Neutrophil (primary cell): Measurements from ENCODE around the gene PRKN.

Experiments used
- H3K27ac ChIP-seq: fragments of 200-600 bp; sonication (generic); 2 replicates; pipeline ENCODE4 v1.5.1; 2016; ENCODE audit warnings: mild to moderate bottlenecking, moderate library complexity
- H3K27me3 ChIP-seq: fragments of 200-600 bp; sonication (generic); 2 replicates; pipeline ENCODE4 v1.6.0; 2016; ENCODE audit warnings: mild to moderate bottlenecking
- H3K36me3 ChIP-seq: fragments of 200-600 bp; sonication (generic); 2 replicates; pipeline ENCODE4 v1.5.1; 2017
- H3K4me1 ChIP-seq, 2 experiments: fragments of 200-600 bp in 1 of 2; sonication (generic) in 1 of 2; 1 replicate in 1 of 2; 2 replicates in 1 of 2; pipeline versions ENCODE4 v1.5.1 to v1.6.1; 2013 to 2016; ENCODE audit warnings: low read depth in 1 of 2, low read length in 1 of 2, mild to moderate bottlenecking in 1 of 2, moderate library complexity in 1 of 2; ENCODE audit not compliant: control insufficient read depth in 1 of 2, insufficient read depth in 1 of 2
- H3K4me3 ChIP-seq, 2 experiments: fragments of 200-600 bp in 1 of 2; sonication (generic) in 1 of 2; 1 replicate in 1 of 2; 2 replicates in 1 of 2; pipeline ENCODE4 v1.5.1; 2013 to 2016; ENCODE audit warnings: low read depth in 1 of 2, low read length in 1 of 2, mild to moderate bottlenecking in 1 of 2, moderate library complexity in 1 of 2
- H3K9me3 ChIP-seq: fragments of 200-600 bp; sonication (generic); 2 replicates; pipeline ENCODE4 v1.5.1; 2016
- CTCF ChIP-seq: fragments of 200-600 bp; sonication (generic); IDR thresholded peaks from 2 replicates; pipeline ENCODE4 v1.5.1; 2016; ENCODE audit warnings: antibody characterized with exemption

The PRKN gene

GRCh38 chr6:161354276-161354840, 1373.2 kb downstream of the PRKN start:
- TF ChIP-seq CTCF: no peak
- Histone ChIP-seq H3K4me3 (no peak overlapping the region), H3K27me3 (no peaks in the 10 kb centered on the region), H3K9me3 (no peaks in the 10 kb centered on the region), H3K27ac (no peak overlapping the region), H3K36me3 (no peaks in the 10 kb centered on the region), H3K4me1 (peaks cover 10 to 18% of the 10 kb centered on the region in 2 experiments)

GRCh38 chr6:161353208-161353613, 1374.4 kb downstream of the PRKN start:
- Histone ChIP-seq H3K9me3 (no peaks in the 10 kb centered on the region), H3K36me3 (no peaks in the 10 kb centered on the region), H3K27me3 (no peaks in the 10 kb centered on the region), H3K4me1 (peaks cover 10 to 18% of the 10 kb centered on the region in 2 experiments), H3K27ac (no peak overlapping the region), H3K4me3 (no peak overlapping the region)
- TF ChIP-seq CTCF: no peak

GRCh38 chr6:161351858-161352257, 1375.7 kb downstream of the PRKN start:
- no peak for TF ChIP-seq CTCF
- Histone ChIP-seq H3K36me3 (no peaks in the 10 kb centered on the region), H3K27me3 (no peaks in the 10 kb centered on the region), H3K9me3 (no peaks in the 10 kb centered on the region), H3K4me3 (no peak overlapping the region), H3K27ac (no peak overlapping the region), H3K4me1 (peaks cover 10 to 12% of the 10 kb centered on the region in 2 experiments)

GRCh38 chr6:161349886-161350285, 1377.7 kb downstream of the PRKN start:
- Histone ChIP-seq H3K27me3 (no peaks in the 10 kb centered on the region), H3K27ac (no peak overlapping the region), H3K9me3 (no peaks in the 10 kb centered on the region), H3K4me1 (no peaks in the 10 kb centered on the region), H3K4me3 (no peak overlapping the region), H3K36me3 (no peaks in the 10 kb centered on the region)
- no peak for TF ChIP-seq CTCF

- Histone ChIP-seq H3K36me3 (no peaks in the 10 kb centered on the region), H3K9me3 (no peaks in the 10 kb centered on the region), H3K4me3 (no peak overlapping the region), H3K4me1 (no peaks in the 10 kb centered on the region), H3K27ac (no peak overlapping the region), H3K27me3 (no peaks in the 10 kb centered on the region)
- TF ChIP-seq CTCF: no peak
Measured at GRCh38 chr6:161348628-161348994, 1379.0 kb downstream of the PRKN start.
